PFSK-1 (cell line): Measurements from ENCODE around the gene VEZF1.
A peak's percentile ranks its signal among the peaks of the same experiment; 100 is the strongest.

Source experiments
- FOXP2 ChIP-seq: optimal IDR thresholded peaks from 2 replicates; pipeline ENCODE3; 2011; ENCODE audit warnings: borderline replicate concordance, control low read depth, inconsistent platforms; ENCODE audit not compliant: insufficient read depth; ENCODE audit errors: extremely low read length, extremely low read depth
- POLR2AphosphoS5 ChIP-seq: IDR thresholded peaks from 2 replicates; pipeline ENCODE4 v1.6.1; 2012; ENCODE audit warnings: low read depth, mild to moderate bottlenecking, control low read depth, low read length, moderate library complexity
- REST ChIP-seq, 2 experiments: IDR thresholded peaks; 2 replicates each; pipeline versions ENCODE4 v1.6.1 to v1.8.0; 2011 to 2012; ENCODE audit warnings: low read depth in 2 of 2, low read length in 2 of 2, control low read depth in 1 of 2, inconsistent platforms in 1 of 2, mild to moderate bottlenecking in 1 of 2, moderate library complexity in 1 of 2; ENCODE audit not compliant: insufficient read depth in 1 of 2
- SIN3A ChIP-seq: IDR thresholded peaks from 2 replicates; pipeline ENCODE4 v1.6.1; 2012; ENCODE audit warnings: mild to moderate bottlenecking, low read length, moderate library complexity, borderline replicate concordance; ENCODE audit not compliant: insufficient read depth
- TAF1 ChIP-seq: IDR thresholded peaks from 2 replicates; pipeline ENCODE4 v1.6.1; 2012; ENCODE audit warnings: low read length, control low read depth, borderline replicate concordance; ENCODE audit not compliant: insufficient read depth

Gene VEZF1

GRCh38 chr17:57957886-57958285, 30.2 kb downstream of the VEZF1 start:
- TF ChIP-seq REST (IDR thresholded peaks at IDR 0.05; ENCODE audit: insufficient read depth in 1 of 2, low read depth in 2 of 2, low read length in 2 of 2): no peak
- TF ChIP-seq TAF1: no peak
- no peak for TF ChIP-seq SIN3A

- no peak for TF ChIP-seq TAF1
- TF ChIP-seq SIN3A: no peak
- no peak for TF ChIP-seq POLR2AphosphoS5
- TF ChIP-seq FOXP2: no peak
- TF ChIP-seq REST (IDR thresholded peaks at IDR 0.05; ENCODE audit: insufficient read depth in 1 of 2, low read depth in 2 of 2, low read length in 2 of 2): no peak
These were observed 30.8 kb downstream of the VEZF1 start for GRCh38 chr17:57957120-57957850.

DNA sequence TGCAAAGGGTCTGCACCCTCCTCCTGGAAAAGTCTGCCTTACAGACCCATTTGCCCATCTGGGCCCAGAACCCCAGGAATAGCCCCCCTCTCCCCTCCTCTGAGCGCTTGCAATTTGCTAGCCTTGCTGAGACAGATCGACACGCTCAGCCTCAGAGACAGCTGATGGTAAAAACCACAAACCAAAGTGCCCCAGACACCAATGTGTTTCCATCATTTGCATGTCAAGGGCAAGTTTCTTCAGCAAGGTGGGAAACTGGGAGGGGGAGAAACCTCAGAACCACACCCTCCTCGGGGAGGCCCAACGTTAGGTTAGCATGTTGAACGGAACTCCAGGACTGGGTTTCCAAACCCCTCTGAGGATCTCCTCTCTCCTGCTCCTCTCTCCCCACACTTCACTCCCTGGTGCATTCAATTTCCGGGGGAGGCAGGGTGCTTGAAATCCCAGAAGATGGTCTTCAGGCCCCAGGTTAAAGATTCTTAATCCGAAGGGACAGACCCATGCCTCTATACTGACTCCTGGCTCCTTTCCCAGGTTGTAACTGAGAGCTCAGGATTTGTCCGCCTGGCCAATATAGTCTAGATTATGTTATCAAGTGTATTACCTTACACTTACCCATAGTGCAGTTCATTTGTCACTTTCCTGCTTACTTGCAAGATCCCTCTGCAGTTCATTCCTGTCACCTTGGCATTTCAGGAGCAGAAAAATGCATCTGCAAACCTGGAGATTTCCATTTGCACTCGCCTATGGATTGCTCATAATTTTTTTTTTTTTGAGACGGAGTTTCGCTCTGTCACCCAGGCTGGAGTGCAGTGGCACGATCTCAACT, 31.5 kb downstream of the VEZF1 start:
- TF ChIP-seq SIN3A: no peak
- TF ChIP-seq TAF1: no peak
- TF ChIP-seq POLR2AphosphoS5: no peak
- no peak for TF ChIP-seq REST (IDR thresholded peaks at IDR 0.05; ENCODE audit: insufficient read depth in 1 of 2, low read depth in 2 of 2, low read length in 2 of 2)
- no peak for TF ChIP-seq FOXP2

DNA sequence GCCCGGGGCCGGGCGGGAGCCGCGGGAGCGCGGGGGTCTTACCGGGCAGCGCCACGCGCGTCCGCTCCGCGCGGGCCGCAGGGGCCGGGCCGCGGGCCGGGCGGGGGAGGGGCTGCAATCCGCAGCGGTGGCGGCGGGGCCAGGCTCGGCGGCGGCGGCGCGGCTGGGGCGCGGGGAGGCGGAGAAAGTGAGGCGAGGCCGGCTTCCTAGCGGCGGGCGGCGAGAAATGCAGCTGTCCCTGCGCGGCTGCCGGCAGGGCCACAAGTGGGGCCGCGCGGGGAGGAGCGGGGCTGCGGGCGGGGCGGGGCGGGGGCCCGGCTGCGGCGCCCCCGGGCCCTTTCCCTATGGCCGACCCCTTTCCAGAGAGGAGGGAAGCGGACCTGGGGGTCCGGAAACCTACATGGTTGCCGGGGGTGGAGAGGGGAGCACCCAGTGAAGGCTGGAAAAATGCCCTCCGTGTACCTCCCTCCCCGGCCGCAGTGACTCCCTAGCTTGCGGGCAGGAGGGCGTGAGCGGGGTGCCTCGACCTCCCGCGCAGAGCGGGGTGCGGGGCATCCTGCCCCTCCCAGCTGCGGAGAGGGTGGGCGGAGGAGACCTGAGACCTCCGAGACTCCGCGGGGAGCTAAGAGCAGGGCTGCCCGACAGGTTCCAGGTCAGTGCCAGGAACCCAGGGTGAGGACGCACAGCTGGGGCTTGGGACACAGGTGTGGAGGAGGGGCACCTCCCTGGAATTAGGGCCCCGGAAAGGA, 32.7 kb downstream of the VEZF1 start, which contains the start of gene CUEDC1:
CUEDC1 (minus strand) TSS at position 230 of the 749 bp plus-strand sequence. CDS start 69,848 bp downstream, outside the sequence.
- peak; percentile 43 for TF ChIP-seq FOXP2
- no peak for TF ChIP-seq SIN3A
- no peak for TF ChIP-seq REST (IDR thresholded peaks at IDR 0.05; ENCODE audit: insufficient read depth in 1 of 2, low read depth in 2 of 2, low read length in 2 of 2)
